Activated CD4-positive, alpha-beta T cell treated with anti-CD3 and anti-CD28 coated beads for 4 hours (primary cell): Measurements from ENCODE around the gene CLPTM1L.
A peak's percentile ranks its signal among the peaks of the same experiment; 100 is the strongest.

ENCODE experiments used
- DNase-seq, 2 donors: peaks; one replicate each; pipeline ENCODE4 v3.0.0-alpha.2; 2020

CLPTM1L gene, protein sequence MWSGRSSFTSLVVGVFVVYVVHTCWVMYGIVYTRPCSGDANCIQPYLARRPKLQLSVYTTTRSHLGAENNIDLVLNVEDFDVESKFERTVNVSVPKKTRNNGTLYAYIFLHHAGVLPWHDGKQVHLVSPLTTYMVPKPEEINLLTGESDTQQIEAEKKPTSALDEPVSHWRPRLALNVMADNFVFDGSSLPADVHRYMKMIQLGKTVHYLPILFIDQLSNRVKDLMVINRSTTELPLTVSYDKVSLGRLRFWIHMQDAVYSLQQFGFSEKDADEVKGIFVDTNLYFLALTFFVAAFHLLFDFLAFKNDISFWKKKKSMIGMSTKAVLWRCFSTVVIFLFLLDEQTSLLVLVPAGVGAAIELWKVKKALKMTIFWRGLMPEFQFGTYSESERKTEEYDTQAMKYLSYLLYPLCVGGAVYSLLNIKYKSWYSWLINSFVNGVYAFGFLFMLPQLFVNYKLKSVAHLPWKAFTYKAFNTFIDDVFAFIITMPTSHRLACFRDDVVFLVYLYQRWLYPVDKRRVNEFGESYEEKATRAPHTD

DNA sequence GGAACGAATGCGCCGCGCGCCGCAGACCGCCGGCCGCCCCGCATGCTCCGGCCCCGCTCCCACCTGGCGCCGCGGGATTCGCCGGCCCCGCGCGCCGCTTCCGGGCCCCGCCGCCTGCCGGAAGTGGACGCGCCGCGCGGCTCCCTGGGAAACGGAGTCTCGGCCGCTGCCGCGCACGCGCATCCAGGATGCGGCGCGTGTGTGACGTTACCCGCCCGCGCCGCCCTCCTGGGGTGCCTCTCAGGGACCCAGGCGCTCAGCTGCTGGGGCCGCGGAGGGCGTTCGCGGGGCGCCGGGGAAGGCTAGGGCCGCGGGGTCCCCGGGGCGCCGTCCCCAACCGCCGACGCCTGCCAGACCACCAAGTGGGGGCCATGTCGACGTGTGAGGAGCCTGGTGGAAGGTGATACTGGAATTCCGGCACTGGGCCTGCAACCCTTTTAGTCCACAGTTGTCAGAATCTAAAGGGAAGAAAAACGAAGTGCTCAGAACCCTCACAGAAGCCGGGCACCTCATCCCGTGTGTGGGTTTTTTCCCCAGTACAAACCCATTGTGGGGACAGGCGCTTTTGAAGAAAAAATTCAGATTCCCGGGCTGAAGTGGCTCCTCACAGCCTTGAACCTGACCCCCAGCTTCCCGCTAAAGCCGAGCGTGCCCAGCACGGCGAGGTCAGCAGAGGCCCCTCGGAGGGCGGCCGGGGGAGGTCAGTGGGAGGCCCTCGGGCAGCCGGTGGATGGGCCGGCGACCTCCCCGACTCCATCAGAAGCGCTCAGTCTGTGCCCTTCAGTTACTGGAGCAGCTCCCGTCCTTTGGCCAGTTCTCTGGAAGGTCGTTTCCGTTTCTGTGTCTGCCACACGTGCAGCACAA, at the start of gene CLPTM1L:
CLPTM1L (minus strand) TSS at position 125 of the 864 bp plus-strand sequence. CDS start 258 bp downstream, outside the sequence.
- peak; percentile 84 to 90 for DNase-seq

GRCh38 chr5:1393571-1394501, 48.9 kb upstream of the CLPTM1L start:
- no peak for DNase-seq

DNA sequence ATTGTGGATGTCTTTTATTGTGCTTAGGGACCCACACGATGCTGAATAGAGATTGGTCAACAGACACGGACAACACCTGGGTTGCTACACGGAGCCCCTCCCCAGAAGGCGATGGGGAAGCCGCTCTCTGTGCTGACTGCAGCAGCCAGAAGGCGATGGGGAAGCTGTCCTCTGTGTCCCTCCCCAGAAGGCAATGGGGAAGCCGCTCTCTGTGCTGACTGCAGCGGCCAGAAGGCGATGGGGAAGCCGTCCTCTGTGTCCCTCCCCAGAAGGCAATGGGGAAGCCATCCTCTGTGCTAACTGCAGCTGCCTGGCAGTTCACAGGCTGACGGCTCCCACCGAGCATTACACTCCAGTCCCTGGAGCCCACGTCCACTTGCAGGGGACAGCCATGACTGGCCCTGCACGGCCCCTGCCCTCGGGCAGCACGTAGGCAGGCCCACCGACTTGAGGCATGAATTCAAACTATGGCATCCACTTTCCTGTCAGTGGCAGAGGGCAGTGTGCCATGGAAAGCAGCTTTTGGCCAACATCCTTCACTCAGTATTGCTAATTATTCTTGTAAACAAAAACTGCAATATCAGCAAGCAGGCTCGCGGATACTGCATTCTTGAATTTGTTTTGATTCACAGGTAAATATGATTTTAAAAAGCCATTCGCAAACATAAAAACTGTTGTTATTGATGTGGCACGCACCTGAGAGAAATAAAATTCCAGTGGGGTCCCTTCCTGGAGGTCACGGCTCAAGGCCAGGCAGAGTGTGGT, 48.1 kb upstream of the CLPTM1L start:
- DNase-seq = no peak

- no peak for DNase-seq
These were observed 47.4 kb upstream of the CLPTM1L start for GRCh38 chr5:1392261-1392660.

DNA sequence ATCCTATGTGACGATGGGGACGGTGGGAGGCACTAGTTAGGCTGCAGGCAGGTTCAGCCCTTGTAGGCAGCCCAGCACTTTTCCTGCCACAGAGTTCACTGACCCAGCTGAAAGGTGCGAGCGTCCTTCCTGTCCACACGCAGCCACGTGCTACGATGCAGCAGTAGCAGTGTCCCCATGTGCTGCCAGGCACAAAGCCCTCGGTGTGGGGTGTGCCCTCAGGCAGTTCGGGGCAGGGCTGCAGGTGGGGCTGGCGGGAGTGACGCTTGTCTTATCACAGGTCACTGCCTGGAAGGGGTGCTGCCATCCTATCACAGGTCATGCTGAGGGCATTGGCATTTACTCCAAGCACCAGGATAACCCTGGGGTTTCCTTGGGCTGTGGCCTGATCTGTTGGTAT, 46.8 kb upstream of the CLPTM1L start:
- no peak for DNase-seq

DNA sequence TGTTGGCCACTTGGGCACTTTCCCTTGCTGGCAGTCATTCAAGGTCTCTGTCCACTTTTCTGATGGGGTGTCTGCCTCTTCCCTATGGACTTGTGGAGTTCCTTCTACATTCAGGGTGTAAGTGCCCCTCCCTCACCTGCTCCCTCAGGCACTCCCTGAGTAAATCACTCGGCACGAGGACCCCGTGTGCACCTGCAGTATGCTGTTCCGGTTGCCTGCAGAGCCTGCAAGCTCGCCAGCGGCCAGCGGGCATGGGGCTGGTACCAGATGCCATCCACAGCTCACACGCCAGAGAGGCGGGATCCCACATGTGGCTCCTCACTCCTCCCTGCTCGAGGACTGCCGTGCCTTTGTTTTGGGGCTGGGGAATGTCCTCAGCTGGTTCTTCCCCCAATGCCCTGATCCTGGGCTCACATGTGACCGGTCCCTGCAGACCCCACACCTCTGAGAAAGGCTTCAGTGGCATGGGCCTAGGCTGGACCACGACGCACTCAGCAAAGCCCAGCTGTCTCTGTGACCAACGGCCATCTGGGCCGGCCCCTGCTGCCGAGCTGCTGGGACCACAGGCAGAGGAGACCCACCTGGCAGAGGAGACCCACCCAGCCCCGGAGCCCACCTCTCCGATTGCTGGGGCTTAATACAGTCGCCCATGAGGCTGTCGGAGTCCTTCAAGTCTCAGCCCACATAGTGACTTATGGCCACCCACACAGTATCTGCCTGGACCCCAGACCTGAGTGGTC, 46.1 kb upstream of the CLPTM1L start:
- no peak for DNase-seq

GRCh38 chr5:1390333-1390732, 45.4 kb upstream of the CLPTM1L start:
- no peak for DNase-seq

- no peak for DNase-seq
These were observed 43.6 kb upstream of the CLPTM1L start for GRCh38 chr5:1388383-1388967.

DNA sequence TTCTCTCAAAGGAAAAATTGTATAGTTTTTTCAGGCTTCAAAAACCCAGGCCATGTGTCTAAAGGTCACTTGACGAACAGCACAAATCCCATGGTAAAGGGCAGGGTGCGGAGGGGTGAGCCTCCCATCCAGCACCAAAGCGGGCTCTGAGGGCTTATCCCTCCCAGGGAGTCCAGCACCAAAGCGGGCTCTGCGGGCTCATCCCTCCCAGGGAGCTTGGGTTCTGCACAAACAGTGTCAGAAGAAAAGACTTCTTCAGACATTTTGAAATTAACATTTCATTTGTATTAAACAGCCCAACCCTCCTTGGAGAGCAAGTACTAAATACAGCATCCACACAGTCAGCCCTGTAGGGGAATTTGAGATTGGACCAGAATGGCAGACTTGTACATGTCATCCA, 43.0 kb upstream of the CLPTM1L start:
- DNase-seq = no peak

DNA sequence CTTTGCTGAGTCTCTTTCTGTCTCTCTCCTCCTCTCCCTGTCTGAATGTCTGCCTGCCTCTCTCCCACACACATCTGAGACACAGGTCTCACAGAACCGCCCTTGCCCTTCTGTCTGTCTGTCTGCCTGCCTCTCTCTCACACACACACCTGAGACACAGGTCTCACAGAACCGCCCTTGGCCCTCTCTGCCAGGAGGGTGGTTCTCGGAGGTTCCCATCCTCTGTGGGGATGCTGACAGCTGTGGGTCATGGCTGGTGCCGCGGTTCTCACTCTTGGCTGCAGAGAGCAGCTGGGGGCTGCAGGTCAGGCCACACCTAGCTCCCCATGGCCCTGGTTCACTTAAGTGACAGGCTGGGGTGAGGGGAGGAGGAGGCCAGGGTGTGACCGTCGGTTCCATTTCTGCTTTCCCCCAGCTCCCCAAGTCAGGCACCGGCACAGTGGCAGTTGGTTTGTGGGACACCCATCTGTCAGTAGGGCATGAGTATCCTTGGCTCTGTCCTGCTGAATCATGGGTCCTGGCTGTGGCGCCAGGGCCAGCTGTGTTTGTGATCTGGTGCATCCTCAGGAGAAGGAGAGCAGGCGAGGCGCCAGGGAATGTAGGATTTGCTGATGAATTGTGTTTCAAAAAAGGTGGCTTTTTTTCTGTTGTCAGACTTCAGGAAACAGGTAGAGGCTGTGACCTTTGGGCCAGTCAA, 42.3 kb upstream of the CLPTM1L start:
- DNase-seq = no peak

DNA sequence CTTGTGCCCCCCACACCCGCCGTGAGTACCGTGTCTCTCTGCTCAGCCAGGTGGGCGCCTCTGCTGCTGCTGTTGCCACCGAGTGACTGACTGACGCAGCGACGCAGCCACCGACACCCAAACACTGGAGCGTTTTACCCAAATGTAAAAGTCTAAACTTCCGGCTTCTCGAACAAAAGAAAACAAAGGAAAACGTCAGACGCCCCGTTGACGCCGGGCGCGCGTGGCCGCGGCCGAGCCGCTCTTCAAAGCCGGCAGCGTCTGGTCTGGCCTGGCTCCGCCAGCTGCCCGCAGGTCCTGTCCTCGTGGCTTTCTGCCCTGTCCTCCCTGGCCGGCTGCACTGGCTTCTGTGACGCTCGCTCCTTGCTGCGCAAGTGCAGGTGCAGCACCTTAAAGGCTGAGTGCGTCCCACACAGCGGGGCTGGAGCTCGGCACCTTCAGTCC, 41.4 kb upstream of the CLPTM1L start:
- peak; percentile 65 to 72 for DNase-seq

- DNase-seq = peak; percentile 74 to 79
These were observed 40.7 kb upstream of the CLPTM1L start for GRCh38 chr5:1385395-1386273.

- DNase-seq = no peak
These were observed 39.6 kb upstream of the CLPTM1L start for GRCh38 chr5:1384521-1384920.

DNA sequence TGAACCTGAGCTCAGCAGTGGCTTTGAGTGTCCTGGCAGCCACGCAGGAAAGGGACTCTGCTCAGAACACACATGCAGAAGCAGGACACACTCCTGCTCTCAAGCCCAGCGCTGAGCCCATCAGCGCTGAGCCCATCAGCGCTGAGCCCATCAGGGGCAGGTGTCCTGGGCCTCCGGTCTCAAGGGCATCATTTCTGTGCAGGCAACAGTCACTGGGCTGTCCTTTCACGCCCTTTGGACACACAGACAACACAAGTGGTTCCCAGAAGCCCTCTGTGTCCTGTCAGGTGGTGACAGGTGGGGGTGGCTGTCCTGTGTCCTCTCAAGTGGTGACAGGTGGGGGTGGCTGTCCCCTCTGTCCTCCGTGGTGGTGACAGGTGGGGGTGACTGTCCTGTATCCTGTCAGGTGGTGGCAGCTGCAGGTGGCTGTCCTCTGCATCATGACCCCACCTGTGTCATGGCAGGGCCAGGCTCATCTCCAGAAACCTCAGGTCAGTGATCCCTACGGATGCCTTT, 39.0 kb upstream of the CLPTM1L start:
- no peak for DNase-seq

DNA sequence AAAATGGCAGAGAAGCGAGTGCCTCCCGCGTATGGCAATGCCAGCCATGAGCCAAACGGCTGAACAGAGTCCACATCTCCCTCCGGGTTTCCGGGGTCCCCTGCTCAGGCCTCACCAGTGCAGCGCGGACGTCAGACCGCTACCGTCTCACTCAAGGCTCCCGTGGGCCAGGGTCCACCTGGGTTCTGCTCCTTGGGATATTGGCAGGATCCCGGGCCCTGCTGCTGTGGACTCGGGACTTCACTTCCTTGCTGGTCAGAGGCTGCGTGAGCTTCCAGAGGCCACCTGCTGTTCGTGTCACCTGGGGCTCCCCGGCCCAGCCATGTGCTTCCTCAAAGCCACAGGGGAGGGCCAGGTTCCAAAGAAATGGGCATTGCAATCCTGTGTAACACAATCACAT, 38.4 kb upstream of the CLPTM1L start:
- no peak for DNase-seq

DNA sequence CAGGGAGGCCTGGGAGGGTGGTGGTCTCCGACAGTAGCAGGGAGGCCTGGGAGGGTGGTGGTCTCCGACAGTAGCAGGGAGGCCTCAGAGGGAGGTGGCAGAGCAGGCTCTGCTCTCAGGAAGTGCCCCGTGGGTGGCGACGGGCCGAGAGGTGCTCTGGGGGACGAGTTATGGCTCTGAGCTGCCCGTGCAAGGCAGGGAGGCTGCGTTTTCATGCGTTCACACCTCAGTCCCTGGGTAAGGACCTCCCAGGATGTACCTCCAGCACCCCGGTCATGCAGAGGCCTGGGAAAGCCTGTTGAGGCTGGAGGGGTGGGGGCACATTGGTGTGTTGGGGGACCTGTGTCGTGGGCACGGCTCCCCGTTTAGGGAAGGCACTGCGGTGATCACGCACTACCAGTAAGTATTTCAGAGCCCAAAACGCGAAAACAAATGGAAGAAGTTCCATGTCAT, 37.4 kb upstream of the CLPTM1L start:
- DNase-seq = no peak

- no peak for DNase-seq
These were observed 36.7 kb upstream of the CLPTM1L start for GRCh38 chr5:1381370-1382247.
